IPS DF 6.9 (cell line): ENCODE results near the gene FCHO2.
"Not testable (repeated sequence)": the region's sequence is repeated elsewhere in the genome, so short reads cannot be mapped to it uniquely, and the experiment has no call there.

Experiments used
- DNase-seq: peaks from one replicate; pipeline ENCODE4 v3.0.0-alpha.2; 2013; ENCODE audit warnings: low read depth, low spot score
- H3K27ac ChIP-seq: one replicate; pipeline ENCODE4 v1.5.1; 2013; ENCODE audit warnings: low read length, control low read depth
- H3K27me3 ChIP-seq: 2 replicates; pipeline ENCODE4 v1.6.1; 2013; ENCODE audit warnings: mild to moderate bottlenecking, low read length; ENCODE audit not compliant: control insufficient read depth, insufficient read depth
- H3K36me3 ChIP-seq: 2 replicates; pipeline ENCODE4 v1.6.1; 2013; ENCODE audit warnings: low read length; ENCODE audit not compliant: control insufficient read depth, insufficient read depth
- H3K4me1 ChIP-seq: 2 replicates; pipeline ENCODE4 v1.6.1; 2013; ENCODE audit warnings: low read length; ENCODE audit not compliant: control insufficient read depth, insufficient read depth
- H3K4me3 ChIP-seq: 2 replicates; pipeline ENCODE4 v1.5.1; 2013; ENCODE audit warnings: mild to moderate bottlenecking, low read length
- H3K9me3 ChIP-seq: 2 replicates; pipeline ENCODE4 v1.6.1; 2013; ENCODE audit warnings: low read length, inconsistent platforms; ENCODE audit not compliant: control insufficient read depth, insufficient read depth
- WGBS: extraction: QIAGEN DNeasy Blood & Tissue Kit; methylation state at CpG from one replicate; pipeline ENCODE4 v1.1.7; 2013; ENCODE audit warnings: mixed read lengths, missing lambda C conversion rate; ENCODE audit not compliant: insufficient read length, insufficient coverage; 5-methylcytosine and 5-hydroxymethylcytosine counted together

FCHO2 gene

GRCh38 chr5:72955143-72955767 is 586 bp upstream of the FCHO2 start:
- no peaks in the 10 kb centered on the region for H3K27me3 ChIP-seq
- no peaks in the 10 kb centered on the region for H3K36me3 ChIP-seq
- no peaks in the 10 kb centered on the region for H3K9me3 ChIP-seq
- H3K27ac ChIP-seq = no peak overlapping the region
- peak; percentile 22 for DNase-seq
- peak overlapping the region; percentile 86; the same call in 1 of the 2 replicates for H3K4me3 ChIP-seq
- no CpG with 5 or more reads among the region's 33 CpGs for WGBS
- peaks cover 2% of the 10 kb centered on the region; the same call in 1 of the 2 replicates for H3K4me1 ChIP-seq

- no peaks in the 10 kb centered on the region for H3K9me3 ChIP-seq
- peaks cover 2% of the 10 kb centered on the region; the same call in 1 of the 2 replicates for H3K4me1 ChIP-seq
- H3K27me3 ChIP-seq = no peaks in the 10 kb centered on the region
- no peaks in the 10 kb centered on the region for H3K36me3 ChIP-seq
- no peak overlapping the region for H3K27ac ChIP-seq
- no peak for DNase-seq
- H3K4me3 ChIP-seq = peak overlapping the region; percentile 86
- no CpG with 5 or more reads among the region's 51 CpGs for WGBS
Measured at GRCh38 chr5:72956324-72957140, 691 bp downstream of the FCHO2 start.

GRCh38 chr5:72957337-72957736 is 1.5 kb downstream of the FCHO2 start:
- DNase-seq = no peak
- WGBS = no CpG with 5 or more reads among the region's 1 CpG
- H3K36me3 ChIP-seq = no peaks in the 10 kb centered on the region
- H3K4me1 ChIP-seq = peaks cover 2% of the 10 kb centered on the region; the same call in 1 of the 2 replicates
- H3K4me3 ChIP-seq = no peak overlapping the region
- H3K27ac ChIP-seq = no peak overlapping the region
- H3K9me3 ChIP-seq = no peaks in the 10 kb centered on the region
- H3K27me3 ChIP-seq = no peaks in the 10 kb centered on the region

GRCh38 chr5:72959257-72959656 is 3.4 kb downstream of the FCHO2 start:
- Histone ChIP-seq H3K36me3 (no peaks in the 10 kb centered on the region), H3K27me3 (no peaks in the 10 kb centered on the region), H3K4me3 (no peak overlapping the region), H3K27ac (no peak overlapping the region), H3K4me1 (no peaks in the 10 kb centered on the region), H3K9me3 (no peaks in the 10 kb centered on the region)
- WGBS = no CpG with 5 or more reads among the region's 1 CpG
- DNase-seq = no peak

- H3K9me3 ChIP-seq, H3K27me3 ChIP-seq, H3K36me3 ChIP-seq, DNase-seq, H3K27ac ChIP-seq, H3K4me3 ChIP-seq, H3K4me1 ChIP-seq: not testable (repeated sequence)
- no CpG with 5 or more reads among the region's 5 CpGs for WGBS
Measured at GRCh38 chr5:72974481-72974880, 18.6 kb downstream of the FCHO2 start.

- not testable (repeated sequence) for DNase-seq, H3K9me3 ChIP-seq, H3K4me3 ChIP-seq, H3K27ac ChIP-seq, H3K4me1 ChIP-seq, H3K36me3 ChIP-seq, H3K27me3 ChIP-seq
- no CpG with 5 or more reads among the region's 1 CpG for WGBS
Measured at GRCh38 chr5:72976810-72977209, 21.0 kb downstream of the FCHO2 start.

GRCh38 chr5:72985719-72986118 is 29.9 kb downstream of the FCHO2 start:
- no peak for DNase-seq
- no peaks in the 10 kb centered on the region for H3K9me3 ChIP-seq

GRCh38 chr5:72988769-72989168 is 32.9 kb downstream of the FCHO2 start:
- no peaks in the 10 kb centered on the region for H3K27me3 ChIP-seq
- WGBS = no CpG with 5 or more reads among the region's 1 CpG

More at GRCh38 chr5:72985719-72986118, 29.9 kb downstream of the FCHO2 start:
- Histone ChIP-seq H3K27ac (no peak overlapping the region), H3K4me3 (no peak overlapping the region), H3K4me1 (no peaks in the 10 kb centered on the region), H3K36me3 (no peaks in the 10 kb centered on the region), H3K27me3 (no peaks in the 10 kb centered on the region)
- no CpG with 5 or more reads among the region's 1 CpG for WGBS

GRCh38 chr5:72991394-72991793 is 35.6 kb downstream of the FCHO2 start:
- no peaks in the 10 kb centered on the region for H3K27me3 ChIP-seq
- no peak overlapping the region for H3K4me3 ChIP-seq
- no peak overlapping the region for H3K27ac ChIP-seq
- H3K4me1 ChIP-seq = no peaks in the 10 kb centered on the region
- no peaks in the 10 kb centered on the region for H3K36me3 ChIP-seq
- H3K9me3 ChIP-seq = no peaks in the 10 kb centered on the region
- DNase-seq = no peak

More at GRCh38 chr5:72988769-72989168, 32.9 kb downstream of the FCHO2 start:
- Histone ChIP-seq H3K4me1 (no peaks in the 10 kb centered on the region), H3K36me3 (no peaks in the 10 kb centered on the region), H3K4me3 (no peak overlapping the region), H3K9me3 (no peaks in the 10 kb centered on the region), H3K27ac (no peak overlapping the region)
- DNase-seq = no peak

GRCh38 chr5:72994578-72994977 is 38.7 kb downstream of the FCHO2 start:
- WGBS = no CpG with 5 or more reads among the region's 1 CpG
- Histone ChIP-seq H3K36me3 (no peaks in the 10 kb centered on the region), H3K27me3 (no peaks in the 10 kb centered on the region), H3K4me1 (no peaks in the 10 kb centered on the region), H3K9me3 (no peaks in the 10 kb centered on the region), H3K27ac (no peak overlapping the region), H3K4me3 (no peak overlapping the region)
- no peak for DNase-seq
